HepG2 (cell line): ENCODE measurements around the gene NKAIN4. TPM values are rescaled to one million over a fixed set of nuclear protein-coding genes. Genes with fewer than 3 reads are reported as not detected.
A peak's percentile ranks its signal among the peaks of the same experiment; 100 is the strongest.

Experiments
- ARHGAP35 ChIP-seq: sonication (generic); formaldehyde crosslinking; IDR thresholded peaks from 2 replicates; pipeline ENCODE4 v1.9.0; 2022; ENCODE audit warnings: mild to moderate bottlenecking, inconsistent platforms, moderate library complexity, missing genetic modification reagents, borderline replicate concordance
- BRD4 ChIP-seq: sonication (generic); formaldehyde crosslinking; IDR thresholded peaks from 2 replicates; pipeline ENCODE4 v1.4.0; 2020; ENCODE audit warnings: missing genetic modification reagents
- CC2D1A ChIP-seq: sonication (generic); formaldehyde crosslinking; IDR thresholded peaks from 2 replicates; pipeline ENCODE4 v1.8.1; 2023; ENCODE audit warnings: mild to moderate bottlenecking, missing genetic modification reagents
- ERF ChIP-seq: IDR thresholded peaks from 2 replicates; pipeline ENCODE4 v1.6.1; 2018; ENCODE audit warnings: missing biosample characterization, missing genetic modification reagents
- GATA4 ChIP-seq: sonication (generic); IDR thresholded peaks from 2 replicates; pipeline ENCODE4 v1.6.1; 2016; ENCODE audit warnings: antibody characterized with exemption, low read depth, borderline replicate concordance
- HIC2 ChIP-seq: sonication (generic); formaldehyde crosslinking; IDR thresholded peaks from 2 replicates; pipeline ENCODE4 v1.9.0; 2022; ENCODE audit warnings: low read depth, missing genetic modification reagents
- ISL2 ChIP-seq: sonication (generic); formaldehyde crosslinking; IDR thresholded peaks from 2 replicates; pipeline ENCODE4 v1.5.0; 2020; ENCODE audit warnings: missing genetic modification reagents
- LBX2 ChIP-seq: sonication (generic); formaldehyde crosslinking; IDR thresholded peaks from 2 replicates; pipeline ENCODE4 v1.5.0; 2020; ENCODE audit warnings: missing genetic modification reagents, mild to moderate bottlenecking, borderline replicate concordance
- MAF1 ChIP-seq: sonication (generic); formaldehyde crosslinking; IDR thresholded peaks from 2 replicates; pipeline ENCODE4 v1.5.0; 2020; ENCODE audit warnings: missing genetic modification reagents, borderline replicate concordance
- MBNL3 ChIP-seq: fragments of 250-450 bp; sonication (Bioruptor Pico); conservative IDR thresholded peaks from 2 replicates; pipeline ENCODE4 v1.8.0; 2022; ENCODE audit warnings: mild to moderate bottlenecking, inconsistent platforms
- MZF1 ChIP-seq: sonication (generic); formaldehyde crosslinking; IDR thresholded peaks from 2 replicates; pipeline ENCODE4 v1.8.1; 2023; ENCODE audit warnings: mild to moderate bottlenecking, missing genetic modification reagents, borderline replicate concordance
- NCOA1 ChIP-seq: sonication (generic); formaldehyde crosslinking; IDR thresholded peaks from 2 replicates; pipeline ENCODE4 v1.9.0; 2021; ENCODE audit warnings: missing genetic modification reagents
- POGZ ChIP-seq: sonication (generic); formaldehyde crosslinking; IDR thresholded peaks from 2 replicates; pipeline ENCODE4 v1.4.0; 2020; ENCODE audit warnings: mild to moderate bottlenecking, missing genetic modification reagents
- RFX5 ChIP-seq: IDR thresholded peaks from 2 replicates; pipeline ENCODE4 v1.6.1; 2011; ENCODE audit warnings: low read depth, low read length, improper control_type of control experiment
- SCMH1 ChIP-seq: sonication (generic); formaldehyde crosslinking; IDR thresholded peaks from 2 replicates; pipeline ENCODE4 v1.9.0; 2021; ENCODE audit warnings: missing genetic modification reagents, mild to moderate bottlenecking, borderline replicate concordance
- TEAD3 ChIP-seq: optimal IDR thresholded peaks from 2 replicates; pipeline ENCODE3; 2016; ENCODE audit warnings: borderline replicate concordance
- ZBTB42 ChIP-seq: sonication (generic); formaldehyde crosslinking; IDR thresholded peaks from 2 replicates; pipeline ENCODE4 v1.5.0; 2020; ENCODE audit warnings: mild to moderate bottlenecking, missing genetic modification reagents
- ZNF180 ChIP-seq: sonication (generic); formaldehyde crosslinking; IDR thresholded peaks from 2 replicates; pipeline ENCODE4 v1.4.0; 2020; ENCODE audit warnings: low read depth, missing genetic modification reagents, borderline replicate concordance
- ZNF225 ChIP-seq: sonication (generic); formaldehyde crosslinking; IDR thresholded peaks from 2 replicates; pipeline ENCODE4 v1.4.0; 2020; ENCODE audit warnings: mild to moderate bottlenecking, missing genetic modification reagents
- ZNF329 ChIP-seq: sonication (generic); formaldehyde crosslinking; IDR thresholded peaks from 2 replicates; pipeline ENCODE4 v1.9.0; 2021; ENCODE audit warnings: low read depth, mild to moderate bottlenecking, missing genetic modification reagents
- ZNF337 ChIP-seq: sonication (generic); formaldehyde crosslinking; IDR thresholded peaks from 2 replicates; pipeline ENCODE4 v1.5.1; 2020; ENCODE audit warnings: missing genetic modification reagents, low read depth, mild to moderate bottlenecking, borderline replicate concordance
- ZNF605 ChIP-seq: sonication (generic); formaldehyde crosslinking; IDR thresholded peaks from 2 replicates; pipeline ENCODE4 v1.8.0; 2022; ENCODE audit warnings: mild to moderate bottlenecking, missing genetic modification reagents
- ZNF777 ChIP-seq: sonication (generic); formaldehyde crosslinking; IDR thresholded peaks from 2 replicates; pipeline ENCODE4 v1.4.0; 2020; ENCODE audit warnings: missing genetic modification reagents
- ZNF781 ChIP-seq: sonication (generic); formaldehyde crosslinking; IDR thresholded peaks from 2 replicates; pipeline ENCODE4 v1.5.1; 2020; ENCODE audit warnings: borderline replicate concordance, mild to moderate bottlenecking, missing genetic modification reagents; ENCODE audit errors: not compliant biosample characterization
- ZSCAN5A ChIP-seq: sonication (generic); formaldehyde crosslinking; IDR thresholded peaks from 2 replicates; pipeline ENCODE4 v1.8.0; 2022; ENCODE audit warnings: mild to moderate bottlenecking, missing genetic modification reagents, borderline replicate concordance
- polyA plus RNA-seq, 8 experiments: library from polyadenylated mRNA; depleted of rRNA in 3 of 8; stranded (reverse) in 7 of 8; unstranded in 1 of 8; fragments of >200 nt; fragmentation: Illumina TruSeq in 4 of 8; extraction: Trizol in 4 of 8; gene quantifications; 2 replicates each; pipeline versions ENCODE4 v1.2.1 to v1.2.3, GENCODE V29; 2011 to 2016; ENCODE audit warnings: low read depth in 4 of 8, missing spikeins in 1 of 8, mixed read lengths in 1 of 8; ENCODE audit not compliant: insufficient read depth in 1 of 8
- total RNA-seq, 5 experiments: library from RNA; depleted of rRNA; stranded (reverse); fragments of >200 nt; fragmentation: Illumina TruSeq; extraction: Trizol; gene quantifications; 2 replicates each; pipeline ENCODE4 v1.2.3, GENCODE V29; 2016; ENCODE audit warnings: low read depth in 1 of 5
- TF ChIP-seq, protein P1 (sequence below): IDR thresholded peaks from 2 replicates; pipeline ENCODE4 v1.6.1; 2016; ENCODE audit warnings: low read depth, borderline replicate concordance
- TF ChIP-seq, protein P2 (sequence below): IDR thresholded peaks from 2 replicates; pipeline ENCODE4 v1.6.1; 2016; ENCODE audit warnings: mild to moderate bottlenecking

NKAIN4 gene
- total and polyA plus RNA-seq, 2 of the 13 experiments (the other 11 are each of a cell fraction or from before 2014, with no cell fraction given), result not detected

DNA sequence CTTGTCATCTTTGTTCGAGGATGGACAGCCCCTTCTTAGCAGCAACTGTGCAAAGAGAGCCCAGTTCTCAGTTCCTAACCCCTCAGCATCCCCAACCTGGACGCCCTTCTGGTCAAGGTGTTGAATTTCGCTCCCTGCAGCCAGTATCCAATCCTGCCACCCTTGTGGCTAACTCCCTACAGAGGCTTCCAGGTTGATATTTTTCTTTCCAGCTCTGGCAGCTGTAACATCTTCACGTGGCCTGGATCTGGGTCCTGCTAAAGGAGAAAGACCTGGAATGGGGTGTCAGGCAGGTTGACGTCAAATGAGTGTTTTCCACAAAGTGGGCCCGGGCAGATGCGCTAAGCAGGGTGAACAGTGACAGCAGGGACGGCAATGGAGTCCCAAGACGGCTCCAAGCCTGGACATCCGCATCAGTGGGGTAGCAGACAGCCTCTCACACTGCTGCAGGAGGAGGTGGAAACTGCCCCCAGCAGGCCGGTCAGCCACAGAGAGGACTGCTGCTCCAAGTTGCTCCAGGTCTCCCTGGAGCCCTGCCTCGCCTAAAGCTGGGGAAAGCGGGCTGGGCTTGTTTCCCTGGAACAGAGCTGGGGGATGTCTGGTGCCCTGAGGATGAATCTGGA lies 37.3 kb downstream of the NKAIN4 start (continued):
- TF ChIP-seq ZNF180 (CRISPR knock-in tag), result 0 out of 2 replicates have a peak, but pooled peaks have one; percentile 71
- no peak for TF ChIP-seq ARHGAP35 (CRISPR knock-in tag)
- TF ChIP-seq ZBTB42 (CRISPR knock-in tag), result no peak
- TF ChIP-seq HIC2 (CRISPR knock-in tag), result no peak
- TF ChIP-seq, protein P1, sequence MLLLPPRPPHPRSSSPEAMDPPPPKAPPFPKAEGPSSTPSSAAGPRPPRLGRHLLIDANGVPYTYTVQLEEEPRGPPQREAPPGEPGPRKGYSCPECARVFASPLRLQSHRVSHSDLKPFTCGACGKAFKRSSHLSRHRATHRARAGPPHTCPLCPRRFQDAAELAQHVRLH (CRISPR knock-in tag), result no peak; the same call in 1 of the 2 replicates
- no peak for TF ChIP-seq SCMH1 (CRISPR knock-in tag)
- no peak for TF ChIP-seq ZNF605 (CRISPR knock-in tag)
- no peak for TF ChIP-seq ERF (CRISPR knock-in tag)
- no peak for TF ChIP-seq ZNF225 (CRISPR knock-in tag)
- no peak for TF ChIP-seq ZSCAN5A
- TF ChIP-seq NCOA1 (CRISPR knock-in tag), result no peak
- TF ChIP-seq CC2D1A (CRISPR knock-in tag), result no peak
- no peak for TF ChIP-seq MBNL3
- TF ChIP-seq ZNF781 (CRISPR knock-in tag), result peak; percentile 9
- TF ChIP-seq MZF1, result no peak
- no peak for TF ChIP-seq LBX2
- TF ChIP-seq BRD4, result peak; percentile 43; the same call in 1 of the 2 replicates
- TF ChIP-seq ISL2 (CRISPR knock-in tag), result no peak
- TF ChIP-seq ZNF777, result no peak
- TF ChIP-seq GATA4, result no peak
- no peak for TF ChIP-seq MAF1 (CRISPR knock-in tag)
- TF ChIP-seq, protein P2, sequence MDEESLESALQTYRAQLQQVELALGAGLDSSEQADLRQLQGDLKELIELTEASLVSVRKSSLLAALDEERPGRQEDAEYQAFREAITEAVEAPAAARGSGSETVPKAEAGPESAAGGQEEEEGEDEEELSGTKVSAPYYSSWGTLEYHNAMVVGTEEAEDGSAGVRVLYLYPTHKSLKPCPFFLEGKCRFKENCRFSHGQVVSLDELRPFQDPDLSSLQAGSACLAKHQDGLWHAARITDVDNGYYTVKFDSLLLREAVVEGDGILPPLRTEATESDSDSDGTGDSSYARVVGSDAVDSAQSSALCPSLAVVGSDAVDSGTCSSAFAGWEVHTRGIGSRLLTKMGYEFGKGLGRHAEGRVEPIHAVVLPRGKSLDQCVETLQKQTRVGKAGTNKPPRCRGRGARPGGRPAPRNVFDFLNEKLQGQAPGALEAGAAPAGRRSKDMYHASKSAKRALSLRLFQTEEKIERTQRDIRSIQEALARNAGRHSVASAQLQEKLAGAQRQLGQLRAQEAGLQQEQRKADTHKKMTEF (CRISPR knock-in tag), result no peak
- no peak for TF ChIP-seq POGZ (CRISPR knock-in tag)
- TF ChIP-seq RFX5, result no peak
- TF ChIP-seq ZNF329 (CRISPR knock-in tag), result peak; percentile 59; the same call in 1 of the 2 replicates
- TF ChIP-seq ZNF337 (CRISPR knock-in tag), result no peak
- TF ChIP-seq TEAD3 (CRISPR knock-in tag), result no peak
